Measurements from ENCODE around the gene CCDC97. TPM values are rescaled to one million over a fixed set of nuclear protein-coding genes. Genes with fewer than 3 reads are reported as not detected.

CCDC97 gene
- polyA plus RNA-seq, 1 donor from 2014 or later, result 4.9 TPM

GRCh38 chr19:41364524-41365391 is 54.8 kb downstream of the CCDC97 start:
- Histone ChIP-seq H3K79me2 (replicated peaks; ENCODE audit: insufficient read depth, low read length) (peaks cover 22% of the 10 kb centered on the region), H3K4me2 (ENCODE audit: low read length) (peak overlapping the region; percentile 71), H3F3A (ENCODE audit: insufficient read depth, low read length, poor library complexity, severe bottlenecking) (peaks cover 8% of the 10 kb centered on the region), H3K9me2 (ENCODE audit: insufficient read depth, low read length) (no peaks in the 10 kb centered on the region), H3K36me3 (ENCODE audit: insufficient read depth, low read length) (no peaks in the 10 kb centered on the region), H3K27me3 (ENCODE audit: insufficient read depth, low read depth, low read length) (no peaks in the 10 kb centered on the region), H4K20me1 (ENCODE audit: insufficient read depth) (no peaks in the 10 kb centered on the region), H3K4me3 (ENCODE audit: low read length) (peak overlapping the region; percentile 68), H3K9ac (ENCODE audit: low read length) (peak overlapping the region; percentile 91), H3K27ac (ENCODE audit: low read length) (peak overlapping the region; percentile 97), H2AFZ (ENCODE audit: low read depth, low read length) (peak overlapping the region; percentile 62), H3K9me3 (ENCODE audit: low read length) (no peaks in the 10 kb centered on the region)
- TF ChIP-seq, protein P1, sequence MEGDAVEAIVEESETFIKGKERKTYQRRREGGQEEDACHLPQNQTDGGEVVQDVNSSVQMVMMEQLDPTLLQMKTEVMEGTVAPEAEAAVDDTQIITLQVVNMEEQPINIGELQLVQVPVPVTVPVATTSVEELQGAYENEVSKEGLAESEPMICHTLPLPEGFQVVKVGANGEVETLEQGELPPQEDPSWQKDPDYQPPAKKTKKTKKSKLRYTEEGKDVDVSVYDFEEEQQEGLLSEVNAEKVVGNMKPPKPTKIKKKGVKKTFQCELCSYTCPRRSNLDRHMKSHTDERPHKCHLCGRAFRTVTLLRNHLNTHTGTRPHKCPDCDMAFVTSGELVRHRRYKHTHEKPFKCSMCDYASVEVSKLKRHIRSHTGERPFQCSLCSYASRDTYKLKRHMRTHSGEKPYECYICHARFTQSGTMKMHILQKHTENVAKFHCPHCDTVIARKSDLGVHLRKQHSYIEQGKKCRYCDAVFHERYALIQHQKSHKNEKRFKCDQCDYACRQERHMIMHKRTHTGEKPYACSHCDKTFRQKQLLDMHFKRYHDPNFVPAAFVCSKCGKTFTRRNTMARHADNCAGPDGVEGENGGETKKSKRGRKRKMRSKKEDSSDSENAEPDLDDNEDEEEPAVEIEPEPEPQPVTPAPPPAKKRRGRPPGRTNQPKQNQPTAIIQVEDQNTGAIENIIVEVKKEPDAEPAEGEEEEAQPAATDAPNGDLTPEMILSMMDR (IDR thresholded peaks at IDR 0.05; ENCODE audit: poor library complexity, severe bottlenecking), result no peak
- TF ChIP-seq EZH2 (IDR thresholded peaks at IDR 0.05; ENCODE audit: borderline replicate concordance, insufficient read depth, low read length, poor library complexity, severe bottlenecking) (no peak), REST (IDR thresholded peaks at IDR 0.05; ENCODE audit: borderline replicate concordance) (no peak), TAF1 (IDR thresholded peaks at IDR 0.05; ENCODE audit: low read depth) (no peak), POLR2AphosphoS5 (IDR thresholded peaks at IDR 0.05) (no peak), EP300 (conservative IDR thresholded peaks at IDR 0.05; ENCODE audit: poor library complexity, severe bottlenecking) (no peak), RAD21 (conservative IDR thresholded peaks at IDR 0.05) (no peak), SMC3 (conservative IDR thresholded peaks at IDR 0.05; ENCODE audit: poor library complexity) (no peak), MXI1 (conservative IDR thresholded peaks at IDR 0.05; ENCODE audit: poor library complexity, severe bottlenecking) (no peak)

DNA sequence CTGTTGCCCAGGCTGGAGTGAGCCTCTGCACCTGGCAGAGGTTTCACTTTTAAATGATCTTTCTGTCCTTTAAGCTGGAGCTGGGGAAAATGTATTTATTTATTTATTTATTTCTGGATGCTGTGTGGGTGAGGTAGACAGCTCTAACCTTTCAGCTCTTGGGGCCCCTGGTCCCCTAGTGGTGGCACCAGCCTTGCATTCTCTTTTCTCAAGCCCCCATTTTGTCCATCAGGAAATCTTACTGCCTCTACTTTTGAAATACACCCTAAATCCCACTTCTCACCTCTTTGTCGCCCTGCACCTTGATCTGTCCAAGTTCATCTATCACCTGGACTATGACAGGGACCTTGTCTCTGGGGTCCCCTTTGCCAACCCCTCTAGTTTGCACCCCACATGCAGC is 56.1 kb downstream of the CCDC97 start:
- Histone ChIP-seq H2AFZ (ENCODE audit: low read depth, low read length) (no peak overlapping the region), H3K9me2 (ENCODE audit: insufficient read depth, low read length) (no peaks in the 10 kb centered on the region), H4K20me1 (ENCODE audit: insufficient read depth) (no peaks in the 10 kb centered on the region), H3K27me3 (ENCODE audit: insufficient read depth, low read depth, low read length) (no peaks in the 10 kb centered on the region), H3F3A (ENCODE audit: insufficient read depth, low read length, poor library complexity, severe bottlenecking) (peaks cover 8% of the 10 kb centered on the region), H3K36me3 (ENCODE audit: insufficient read depth, low read length) (no peaks in the 10 kb centered on the region), H3K27ac (ENCODE audit: low read length) (no peak overlapping the region), H3K9ac (ENCODE audit: low read length) (no peak overlapping the region), H3K9me3 (ENCODE audit: low read length) (no peaks in the 10 kb centered on the region), H3K4me2 (ENCODE audit: low read length) (no peak overlapping the region), H3K4me3 (ENCODE audit: low read length) (no peak overlapping the region), H3K79me2 (replicated peaks; ENCODE audit: insufficient read depth, low read length) (peaks cover 22% of the 10 kb centered on the region)
- no peak for TF ChIP-seq SMC3 (conservative IDR thresholded peaks at IDR 0.05; ENCODE audit: poor library complexity)
- no peak for TF ChIP-seq RAD21 (conservative IDR thresholded peaks at IDR 0.05)
- TF ChIP-seq EP300 (conservative IDR thresholded peaks at IDR 0.05; ENCODE audit: poor library complexity, severe bottlenecking), result no peak
- TF ChIP-seq POLR2AphosphoS5 (IDR thresholded peaks at IDR 0.05), result no peak
- no peak for TF ChIP-seq EZH2 (IDR thresholded peaks at IDR 0.05; ENCODE audit: borderline replicate concordance, insufficient read depth, low read length, poor library complexity, severe bottlenecking)
- TF ChIP-seq TAF1 (IDR thresholded peaks at IDR 0.05; ENCODE audit: low read depth), result no peak

Data from neural cell (in vitro differentiated cells).